GM18498 (cell line): ENCODE measurements around the gene TTLL8.

Experiments used
- ATAC-seq: cut with Tn5 transposase; IDR thresholded peaks from one replicate; pipeline ENCODE4 v1.9.1; 2021; ENCODE audit warnings: mild to moderate bottlenecking, moderate library complexity; ENCODE audit not compliant: unreplicated experiment

Gene TTLL8

GRCh38 chr22:50083462-50084079 is 25.5 kb upstream of the TTLL8 start:
- ATAC-seq = no peak

- no peak for ATAC-seq
Measured at GRCh38 chr22:50082961-50083461, 24.9 kb upstream of the TTLL8 start.

DNA sequence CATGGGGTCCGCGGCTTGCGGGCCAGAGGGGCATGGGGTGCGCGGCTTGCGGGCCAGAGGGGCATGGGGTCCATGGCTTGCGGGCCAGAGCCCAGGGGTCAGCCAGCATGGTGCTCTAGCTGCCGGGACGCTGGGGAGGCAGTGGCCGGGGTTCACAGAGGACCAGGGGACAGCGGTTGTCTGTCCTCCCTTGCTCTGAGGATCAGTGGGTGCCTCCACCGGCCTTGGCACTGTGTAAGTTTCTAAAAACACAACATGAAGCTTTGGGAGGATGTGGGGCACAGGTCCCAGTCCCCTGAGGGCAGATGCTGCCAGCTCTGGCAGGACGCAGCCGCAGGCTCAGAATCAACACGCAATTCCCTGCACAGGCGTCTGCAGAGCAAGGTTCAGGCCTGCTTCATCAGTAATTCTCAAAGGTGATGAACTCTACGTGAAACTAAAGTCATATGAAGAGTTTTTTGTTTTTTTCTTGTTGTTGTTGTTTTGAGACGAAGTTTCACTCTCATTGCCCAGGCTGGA is 24.2 kb upstream of the TTLL8 start:
- no peak for ATAC-seq

DNA sequence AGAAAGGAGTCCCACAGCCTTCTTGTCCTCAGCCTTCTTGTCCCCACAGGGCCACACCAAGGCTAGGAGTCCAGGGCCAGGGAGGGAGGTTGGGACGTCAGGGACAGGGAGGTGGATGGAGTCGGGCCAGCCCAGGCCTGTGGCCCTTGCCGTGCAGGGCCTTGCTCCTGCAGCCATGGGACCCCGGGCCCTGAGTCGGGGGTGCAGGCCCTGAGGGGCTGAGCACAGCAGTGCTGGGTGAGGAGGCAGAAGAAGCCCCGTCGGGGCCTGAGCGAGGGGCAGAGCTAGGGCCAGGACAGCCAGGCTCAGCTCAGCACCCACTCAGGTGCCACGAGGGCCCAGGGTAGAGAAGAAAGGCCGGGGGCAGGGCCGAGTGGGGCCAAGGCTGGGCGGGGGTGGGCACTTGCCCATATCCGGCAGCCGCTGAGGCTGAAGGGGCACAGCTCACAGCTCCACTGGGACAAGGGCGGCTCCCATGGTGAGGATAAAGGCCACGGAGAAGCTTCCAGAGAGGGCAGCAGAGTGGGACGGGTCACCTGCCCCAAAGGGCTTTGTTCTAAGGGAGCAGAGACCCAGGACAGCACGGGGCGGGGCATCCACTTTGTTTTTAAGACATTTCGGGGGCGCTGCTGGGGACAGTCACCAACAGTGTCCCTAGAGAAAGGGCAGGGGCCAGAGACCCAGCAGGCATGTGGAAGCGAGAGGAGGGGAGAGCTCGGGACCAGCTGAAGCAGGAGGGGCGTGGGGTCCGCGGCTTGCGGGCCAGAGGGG is 23.5 kb upstream of the TTLL8 start:
- ATAC-seq = no peak

- no peak for ATAC-seq
Measured at GRCh38 chr22:50080077-50080465, 22.0 kb upstream of the TTLL8 start.

DNA sequence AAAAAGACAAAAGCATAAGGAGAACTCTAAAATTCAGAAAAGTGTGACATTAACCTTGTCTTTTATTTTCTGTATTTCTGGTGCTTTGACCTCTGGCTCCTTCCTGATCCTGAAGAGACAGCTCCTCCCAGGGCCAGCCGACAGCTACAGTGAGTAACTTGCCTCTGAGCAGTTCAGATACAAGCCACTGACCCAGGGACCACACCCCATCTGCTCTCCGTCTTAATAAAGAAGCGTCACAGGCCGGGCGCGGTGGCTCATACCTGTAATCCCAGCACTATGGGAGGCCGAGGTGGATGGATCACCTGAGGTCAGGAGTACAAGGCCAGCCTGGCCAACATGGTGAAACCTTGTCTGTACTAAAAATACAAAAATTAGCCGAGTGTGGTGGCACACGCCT is 20.7 kb upstream of the TTLL8 start:
- ATAC-seq = no peak

- ATAC-seq = no peak
Measured at GRCh38 chr22:50078246-50078645, 20.1 kb upstream of the TTLL8 start.

- no peak for ATAC-seq
Measured at GRCh38 chr22:50076646-50077535, 18.8 kb upstream of the TTLL8 start.

DNA sequence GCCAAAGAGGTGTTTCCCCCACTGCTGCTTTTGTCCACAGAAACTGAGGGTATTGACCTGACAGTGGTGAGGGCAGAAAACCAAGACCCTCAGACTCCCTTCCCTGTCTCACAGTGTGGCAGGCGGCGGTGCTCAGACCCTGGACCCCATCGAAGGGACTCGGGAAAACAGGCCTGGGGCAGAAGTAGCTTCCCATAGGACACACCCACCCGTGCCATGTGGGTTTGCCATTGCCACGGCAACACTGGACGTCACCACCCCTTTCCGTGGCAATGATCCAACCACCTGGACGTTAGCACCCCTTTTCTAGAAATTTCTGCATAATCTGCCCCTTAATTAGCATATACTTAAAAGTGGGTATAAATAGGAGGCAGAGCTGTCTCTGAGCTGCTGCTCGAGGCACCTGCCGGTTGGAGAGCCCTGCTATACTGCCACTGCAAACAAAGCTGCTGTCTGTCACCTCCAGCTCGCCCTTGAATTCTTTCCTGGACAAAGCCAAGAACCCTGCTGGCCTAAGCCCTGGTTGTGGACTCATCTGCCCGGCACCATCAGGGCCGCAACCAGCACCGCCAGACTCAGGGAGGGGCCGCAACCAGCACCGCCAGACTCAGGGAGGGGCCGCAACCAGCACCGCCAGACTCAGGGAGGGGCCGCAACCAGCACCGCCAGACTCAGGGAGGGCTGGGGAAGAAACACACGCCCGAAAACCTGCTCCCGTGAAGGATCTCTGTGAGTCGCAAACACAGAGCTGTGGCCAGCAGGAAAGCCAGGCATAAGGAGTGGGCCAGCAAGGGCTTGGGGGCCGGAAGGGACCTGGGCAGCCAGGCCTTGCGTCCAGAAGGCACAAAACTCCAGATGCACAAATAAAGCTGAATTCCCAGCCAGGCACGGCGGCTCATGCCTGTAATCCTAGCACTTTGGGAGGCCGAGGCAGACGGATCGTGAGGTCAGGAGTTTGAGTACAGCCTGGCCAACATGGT is 16.7 kb upstream of the TTLL8 start:
- ATAC-seq = no peak

DNA sequence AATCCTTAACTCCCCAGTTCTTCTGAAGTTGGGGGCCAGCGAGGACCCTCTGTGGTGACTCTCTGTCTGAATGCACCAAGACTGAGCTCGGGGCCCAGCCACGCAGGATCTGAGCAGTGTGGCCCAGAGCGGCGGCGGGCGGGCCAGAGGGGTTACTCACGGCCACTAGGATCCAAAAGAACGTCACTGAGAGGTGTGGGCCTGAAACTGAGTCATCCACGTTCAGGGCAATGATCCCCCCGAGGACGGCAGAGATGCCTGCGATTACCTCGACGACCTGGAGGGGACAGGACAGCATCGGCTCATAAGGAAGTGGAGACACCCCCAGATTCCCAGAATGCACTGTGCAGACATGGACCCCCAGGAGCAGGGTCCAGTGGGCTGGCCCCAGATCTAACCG is 16.0 kb upstream of the TTLL8 start:
- no peak for ATAC-seq

GRCh38 chr22:50072714-50073538 is 14.8 kb upstream of the TTLL8 start:
- no peak for ATAC-seq

DNA sequence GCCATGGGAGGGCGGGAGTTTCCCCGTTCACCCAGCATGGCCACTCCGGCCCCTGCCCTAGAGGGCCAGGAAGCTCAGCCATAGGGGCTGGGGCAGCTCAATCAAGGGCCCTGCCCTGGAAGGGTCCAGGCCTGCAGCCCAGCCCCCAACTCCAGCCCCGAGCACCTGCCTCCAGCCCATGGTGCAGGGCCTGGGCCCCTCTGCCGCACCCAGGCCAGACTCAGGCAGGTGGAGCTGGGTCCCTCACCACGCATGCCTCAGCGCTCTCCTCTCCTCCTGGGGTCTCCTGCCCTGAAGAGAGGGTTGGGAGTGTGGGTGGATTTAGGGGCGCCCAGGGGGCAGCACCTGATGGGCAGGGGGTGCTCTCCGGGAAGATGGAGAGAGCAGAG is 14.1 kb upstream of the TTLL8 start:
- ATAC-seq = no peak

- no peak for ATAC-seq
Measured at GRCh38 chr22:50071432-50072166, 13.5 kb upstream of the TTLL8 start.

- ATAC-seq = no peak
Measured at GRCh38 chr22:50070366-50070765, 12.3 kb upstream of the TTLL8 start.

DNA sequence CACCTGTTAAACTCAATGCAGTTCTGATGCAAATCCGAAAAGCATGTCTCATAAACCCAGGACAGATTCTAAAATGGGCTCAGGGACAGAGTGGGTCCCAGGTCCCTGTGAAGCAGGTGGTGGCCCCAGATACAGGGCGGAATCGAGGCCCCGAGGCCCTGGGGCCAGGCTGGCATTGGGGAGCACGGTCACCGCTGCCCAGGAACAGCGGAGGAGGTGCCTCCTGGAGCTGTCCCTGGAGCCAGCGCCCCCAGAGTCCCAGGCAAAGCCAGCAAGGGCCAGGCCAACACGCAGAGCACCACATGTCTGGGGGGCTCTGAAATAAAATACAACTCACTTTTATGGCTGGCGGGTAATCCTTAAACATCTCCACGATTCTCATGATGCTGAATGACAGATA is 10.0 kb upstream of the TTLL8 start:
- ATAC-seq = no peak

GRCh38 chr22:50067244-50067643 is 9.1 kb upstream of the TTLL8 start:
- ATAC-seq = no peak

- no peak for ATAC-seq
Measured at GRCh38 chr22:50064453-50064852, 6.4 kb upstream of the TTLL8 start.

DNA sequence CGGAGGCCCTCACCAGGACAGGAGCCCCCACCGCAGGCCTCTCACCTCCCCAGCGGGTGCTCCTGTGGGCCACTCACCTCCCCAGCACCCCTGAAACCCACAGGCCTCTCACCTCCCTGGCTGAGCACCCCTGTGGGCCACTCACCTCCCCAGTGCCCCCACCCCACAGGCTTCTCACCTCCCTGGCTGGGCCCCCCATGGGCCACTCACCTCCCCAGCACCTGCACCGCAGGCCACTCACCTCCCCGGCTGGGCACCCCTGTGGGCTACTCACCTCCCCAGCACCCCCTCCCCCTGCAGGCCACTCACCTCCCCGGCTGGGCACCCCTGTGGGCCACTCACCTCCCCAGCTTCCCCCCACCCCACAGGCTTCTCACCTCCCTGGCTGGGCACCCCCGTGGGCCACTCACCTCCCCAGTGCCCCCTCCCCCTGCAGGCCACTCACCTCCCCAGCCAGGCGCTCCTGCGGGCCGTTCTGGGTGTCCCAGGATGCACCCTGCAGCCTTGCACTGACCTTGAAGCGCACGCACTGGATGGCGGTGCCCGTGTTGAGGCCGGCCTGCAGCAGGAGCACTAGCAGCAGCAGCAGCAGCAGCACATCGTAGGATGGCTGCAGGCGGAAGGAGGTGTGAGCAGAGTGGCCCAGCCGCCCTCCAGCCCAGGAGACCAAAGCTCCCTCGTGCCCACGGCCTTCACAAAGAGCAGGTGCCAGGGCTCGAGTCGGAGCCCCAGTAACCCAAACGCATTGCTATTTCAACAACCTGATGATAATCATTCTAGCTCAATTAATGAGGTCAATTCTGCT is 5.7 kb upstream of the TTLL8 start:
- no peak for ATAC-seq
